PFSK-1 (cell line): ENCODE measurements around the gene KRTAP19-6.

Source experiments
- FOXP2 ChIP-seq: optimal IDR thresholded peaks from 2 replicates; pipeline ENCODE3; 2011; ENCODE audit warnings: borderline replicate concordance, control low read depth, inconsistent platforms; ENCODE audit not compliant: insufficient read depth; ENCODE audit errors: extremely low read length, extremely low read depth
- POLR2AphosphoS5 ChIP-seq: IDR thresholded peaks from 2 replicates; pipeline ENCODE4 v1.6.1; 2012; ENCODE audit warnings: low read depth, mild to moderate bottlenecking, control low read depth, low read length, moderate library complexity
- REST ChIP-seq, 2 experiments: IDR thresholded peaks; 2 replicates each; pipeline versions ENCODE4 v1.6.1 to v1.8.0; 2011 to 2012; ENCODE audit warnings: low read depth in 2 of 2, low read length in 2 of 2, control low read depth in 1 of 2, inconsistent platforms in 1 of 2, mild to moderate bottlenecking in 1 of 2, moderate library complexity in 1 of 2; ENCODE audit not compliant: insufficient read depth in 1 of 2
- SIN3A ChIP-seq: IDR thresholded peaks from 2 replicates; pipeline ENCODE4 v1.6.1; 2012; ENCODE audit warnings: mild to moderate bottlenecking, low read length, moderate library complexity, borderline replicate concordance; ENCODE audit not compliant: insufficient read depth
- TAF1 ChIP-seq: IDR thresholded peaks from 2 replicates; pipeline ENCODE4 v1.6.1; 2012; ENCODE audit warnings: low read length, control low read depth, borderline replicate concordance; ENCODE audit not compliant: insufficient read depth

The KRTAP19-6 gene

GRCh38 chr21:30515681-30516080, 26.0 kb downstream of the KRTAP19-6 start:
- TF ChIP-seq REST (IDR thresholded peaks at IDR 0.05; ENCODE audit: insufficient read depth in 1 of 2, low read depth in 2 of 2, low read length in 2 of 2) (no peak), SIN3A (no peak), POLR2AphosphoS5 (no peak), FOXP2 (no peak), TAF1 (no peak)

- TF ChIP-seq SIN3A (no peak), REST (IDR thresholded peaks at IDR 0.05; ENCODE audit: insufficient read depth in 1 of 2, low read depth in 2 of 2, low read length in 2 of 2) (no peak), TAF1 (no peak), POLR2AphosphoS5 (no peak), FOXP2 (no peak)
Observed at GRCh38 chr21:30502041-30502440, 39.6 kb downstream of the KRTAP19-6 start, which contains the start of gene KRTAP19-5. Gene KRTAP19-5, minus strand, starts transcription at chr21:30502141. Its CDS starts 51 bp downstream, at chr21:30502090.

GRCh38 chr21:30497065-30497464, 44.6 kb downstream of the KRTAP19-6 start, which contains the start of gene KRTAP19-4:
Gene KRTAP19-4, minus strand, starts transcription at chr21:30497165. Its CDS starts 55 bp downstream, at chr21:30497110.
- TF ChIP-seq FOXP2 (no peak), POLR2AphosphoS5 (no peak), TAF1 (no peak), SIN3A (no peak), REST (IDR thresholded peaks at IDR 0.05; ENCODE audit: insufficient read depth in 1 of 2, low read depth in 2 of 2, low read length in 2 of 2) (no peak)

- TF ChIP-seq SIN3A (no peak), REST (IDR thresholded peaks at IDR 0.05; ENCODE audit: insufficient read depth in 1 of 2, low read depth in 2 of 2, low read length in 2 of 2) (no peak), TAF1 (no peak), FOXP2 (no peak), POLR2AphosphoS5 (no peak)
Observed at GRCh38 chr21:30491963-30492428, 49.7 kb downstream of the KRTAP19-6 start, which contains the start of gene KRTAP19-3. Gene KRTAP19-3, minus strand, starts transcription at chr21:30492013. Its CDS starts 56 bp downstream, at chr21:30491957.
